K562 (cell line): Measurements from ENCODE around the gene TCFL5. TPM values are rescaled to one million over a fixed set of nuclear protein-coding genes. Genes with fewer than 3 reads are reported as not detected.

Source experiments
- CCNT2 ChIP-seq: IDR thresholded peaks from 2 replicates; pipeline ENCODE4 v1.6.1; 2011; ENCODE audit warnings: borderline replicate concordance, low read depth, mild to moderate bottlenecking, moderate library complexity, mixed read lengths, low read length; ENCODE audit not compliant: insufficient read length; ENCODE audit errors: extremely low read depth
- ERF ChIP-seq: fragments of 450-650 bp; formaldehyde crosslinking; IDR thresholded peaks from 2 replicates; pipeline ENCODE4 v1.4.0; 2020; ENCODE audit warnings: mild to moderate bottlenecking, mixed read lengths
- HDAC1 ChIP-seq, 2 experiments: fragments of 450-650 bp; IDR thresholded peaks; 2 replicates each; pipeline ENCODE4 v1.6.1; 2016 to 2017; ENCODE audit warnings: inconsistent platforms in 1 of 2, mild to moderate bottlenecking in 1 of 2, moderate library complexity in 1 of 2
- MIER1 ChIP-seq: fragments of 450-650 bp; IDR thresholded peaks from 2 replicates; pipeline ENCODE4 v1.6.1; 2016; ENCODE audit warnings: antibody characterized with exemption, mild to moderate bottlenecking, low read depth
- MXI1 ChIP-seq: IDR thresholded peaks from 2 replicates; pipeline ENCODE4 v1.6.1; 2011; ENCODE audit warnings: low read depth, mild to moderate bottlenecking, improper control_type of control experiment, low read length
- PCBP2 ChIP-seq: fragments of 200-400 bp; formaldehyde crosslinking; IDR thresholded peaks from 2 replicates; pipeline ENCODE4 v1.6.1; 2018; ENCODE audit warnings: low read length, low read depth, mild to moderate bottlenecking, moderate library complexity; ENCODE audit not compliant: poor library complexity, severe bottlenecking
- RB1 ChIP-seq: fragments of 450-650 bp; IDR thresholded peaks from 2 replicates; pipeline ENCODE4 v1.6.1; 2017; ENCODE audit warnings: low read depth, mild to moderate bottlenecking
- RBM25 ChIP-seq: fragments of 200-400 bp; formaldehyde crosslinking; IDR thresholded peaks from 2 replicates; pipeline ENCODE4 v1.6.1; 2018; ENCODE audit warnings: low read length, low read depth, moderate library complexity; ENCODE audit not compliant: severe bottlenecking
- SMAD4 ChIP-seq: fragments of 250-450 bp; sonication (Bioruptor Pico); conservative IDR thresholded peaks from 2 replicates; pipeline ENCODE4 v1.8.0; 2021; ENCODE audit warnings: inconsistent platforms, mild to moderate bottlenecking, moderate library complexity
- SUPT5H ChIP-seq: fragments of 450-650 bp; IDR thresholded peaks from 2 replicates; pipeline ENCODE4 v1.6.1; 2016
- TAF7 ChIP-seq: fragments of 450-650 bp; IDR thresholded peaks from 2 replicates; pipeline ENCODE4 v1.6.1; 2016; ENCODE audit warnings: missing genetic modification characterization, missing compliant biosample characterization
- TGIF2 ChIP-seq: sonication (generic); formaldehyde crosslinking; IDR thresholded peaks from 2 replicates; pipeline ENCODE4 v1.8.1; 2022; ENCODE audit warnings: mild to moderate bottlenecking, missing genetic modification reagents, moderate library complexity
- TRIM24 ChIP-seq, 2 experiments: fragments of 450-650 bp; IDR thresholded peaks; 2 replicates each; pipeline ENCODE4 v1.6.1; 2016
- XRCC3 ChIP-seq: fragments of 450-650 bp; IDR thresholded peaks from 2 replicates; pipeline ENCODE4 v1.6.1; 2017; ENCODE audit warnings: mild to moderate bottlenecking, moderate library complexity
- YY1 ChIP-seq, 3 experiments: IDR thresholded peaks; 2 replicates each; pipeline ENCODE4 v1.6.1; 2011; ENCODE audit warnings: low read length in 2 of 3, mild to moderate bottlenecking in 2 of 3, moderate library complexity in 2 of 3, borderline replicate concordance in 1 of 3, control low read depth in 1 of 3, low read depth in 1 of 3; ENCODE audit not compliant: insufficient read depth in 3 of 3, insufficient replicate concordance in 2 of 3, control insufficient read depth in 1 of 3, insufficient read length in 1 of 3; ENCODE audit errors: extremely low read depth in 1 of 3
- ZNF133 ChIP-seq: fragments of 250-450 bp; sonication (Bioruptor Pico); IDR thresholded peaks from 2 replicates; pipeline ENCODE4 v1.4.0; 2020; ENCODE audit warnings: mild to moderate bottlenecking
- polyA plus RNA-seq, 8 experiments: library from polyadenylated mRNA; depleted of rRNA in 4 of 8; stranded (reverse) in 5 of 8; unstranded in 3 of 8; fragments of >200 nt; fragmentation: Nextera tagmentation in 2 of 8; fragmentation: Illumina TruSeq in 1 of 8; extraction: Ambion mirVana in 2 of 8; extraction: Trizol in 1 of 8; gene quantifications; 2 replicates each; pipeline versions ENCODE4 v1.2.1 to v1.2.3, GENCODE V29; 2011 to 2014; ENCODE audit warnings: inconsistent platforms in 1 of 8, missing spikeins in 1 of 8
- total RNA-seq, 7 experiments: library from RNA; depleted of rRNA in 6 of 7; stranded (reverse); fragments of >200 nt in 6 of 7; fragmentation: Illumina TruSeq in 2 of 7; extraction: Trizol in 2 of 7; gene quantifications; 2 replicates each; pipeline versions ENCODE4 v1.2.1 to v1.2.3, GENCODE V29; 2011 to 2021; ENCODE audit warnings: low replicate concordance in 1 of 7
- TF ChIP-seq, protein P1 (sequence below): sonication (generic); formaldehyde crosslinking; IDR thresholded peaks from 2 replicates; pipeline ENCODE4 v1.8.0; 2022; ENCODE audit warnings: mild to moderate bottlenecking, missing genetic modification reagents
- TF ChIP-seq, protein P2 (sequence below), 2 experiments: fragments of 200-800 bp in 1 of 2; sonication (Bioruptor generic) in 1 of 2; sonication (generic) in 1 of 2; formaldehyde crosslinking in 1 of 2; IDR thresholded peaks in 1 of 2; conservative IDR thresholded peaks in 1 of 2; 2 replicates each; pipeline versions ENCODE4 v1.5.0 to v1.6.1; 2016 to 2020; ENCODE audit warnings: missing compliant biosample characterization in 1 of 2, missing genetic modification characterization in 1 of 2, missing genetic modification reagents in 1 of 2
- TF ChIP-seq, protein P3 (sequence below): fragments of 450-650 bp; IDR thresholded peaks from 2 replicates; pipeline ENCODE4 v1.6.1; 2017; ENCODE audit warnings: mild to moderate bottlenecking, moderate library complexity

The TCFL5 gene
- total and polyA plus RNA-seq, 9 of the 15 experiments (the other 6 are each of a cell fraction or from before 2014, with no cell fraction given) = 1.00 to 12.6 (median 9.1) TPM

DNA sequence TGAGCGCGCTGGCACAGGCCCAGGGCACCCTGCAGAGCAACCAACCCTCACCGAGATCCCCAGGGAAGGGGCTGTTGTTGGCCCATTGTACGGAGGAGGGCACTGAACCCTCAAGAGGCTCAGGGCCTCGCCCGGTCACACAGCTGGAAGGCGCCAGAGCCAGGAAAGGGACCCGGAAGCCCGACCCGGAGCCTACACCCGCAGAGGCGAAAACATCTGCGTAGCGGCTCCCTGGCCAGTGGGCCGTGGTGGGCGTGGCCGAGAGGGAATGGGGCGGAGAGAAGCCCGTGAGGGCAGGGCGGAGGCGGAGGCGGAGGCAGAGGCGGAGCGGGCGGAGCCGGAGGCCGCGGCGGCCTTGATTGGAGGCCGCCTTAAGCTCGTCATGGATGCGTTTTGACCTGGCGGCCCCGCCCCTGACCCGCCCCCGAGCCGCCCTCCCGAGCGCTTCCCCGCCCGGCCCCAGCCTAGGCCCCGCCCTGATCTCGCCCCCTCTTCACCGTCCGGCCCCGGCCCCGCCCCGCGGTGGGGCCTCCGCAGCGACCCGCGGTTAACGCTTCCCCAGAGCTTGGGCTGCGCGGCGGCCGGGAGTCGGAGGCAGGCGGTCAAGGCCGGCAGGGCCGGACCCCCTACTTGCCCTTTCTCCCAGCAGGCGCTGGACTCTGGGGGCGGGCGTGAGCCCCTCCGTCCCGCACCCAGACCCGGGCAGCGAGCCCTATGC lies 67.5 kb downstream of the TCFL5 start (continued):
- TF ChIP-seq PCBP2 (no peak), SMAD4 (CRISPR knock-in tag) (peak; percentile 23; the same call in 1 of the 2 replicates), SUPT5H (peak; percentile 92), RBM25 (peak; percentile 96), ERF (CRISPR knock-in tag) (0 out of 2 replicates have a peak, but pooled peaks have one; percentile 56), MIER1 (no peak), ZNF133 (CRISPR knock-in tag) (0 out of 2 replicates have a peak, but pooled peaks have one; percentile 6), TAF7 (tag) (0 out of 2 replicates have a peak, but pooled peaks have one; percentile 52), CCNT2 (peak; percentile 96), MXI1 (0 out of 2 replicates have a peak, but pooled peaks have one; percentile 40), YY1 (IDR thresholded peaks at IDR 0.05; ENCODE audit: borderline replicate concordance in 1 of 3, control insufficient read depth in 1 of 3, extremely low read depth in 1 of 3, insufficient read depth in 3 of 3, insufficient read length in 1 of 3, insufficient replicate concordance in 2 of 3, low read depth in 1 of 3, low read length in 2 of 3) (peak in 2 of 3 experiments; percentile 55 to 61), TRIM24 (IDR thresholded peaks at IDR 0.05) (no peak), RB1 (peak; percentile 52; the same call in 1 of the 2 replicates), HDAC1 (IDR thresholded peaks at IDR 0.05) (0 out of 4 replicates have a peak, but pooled peaks of 1 of the 2 experiments have one; percentile 8), XRCC3 (no peak), TGIF2 (CRISPR knock-in tag) (no peak)
- TF ChIP-seq, protein P1, sequence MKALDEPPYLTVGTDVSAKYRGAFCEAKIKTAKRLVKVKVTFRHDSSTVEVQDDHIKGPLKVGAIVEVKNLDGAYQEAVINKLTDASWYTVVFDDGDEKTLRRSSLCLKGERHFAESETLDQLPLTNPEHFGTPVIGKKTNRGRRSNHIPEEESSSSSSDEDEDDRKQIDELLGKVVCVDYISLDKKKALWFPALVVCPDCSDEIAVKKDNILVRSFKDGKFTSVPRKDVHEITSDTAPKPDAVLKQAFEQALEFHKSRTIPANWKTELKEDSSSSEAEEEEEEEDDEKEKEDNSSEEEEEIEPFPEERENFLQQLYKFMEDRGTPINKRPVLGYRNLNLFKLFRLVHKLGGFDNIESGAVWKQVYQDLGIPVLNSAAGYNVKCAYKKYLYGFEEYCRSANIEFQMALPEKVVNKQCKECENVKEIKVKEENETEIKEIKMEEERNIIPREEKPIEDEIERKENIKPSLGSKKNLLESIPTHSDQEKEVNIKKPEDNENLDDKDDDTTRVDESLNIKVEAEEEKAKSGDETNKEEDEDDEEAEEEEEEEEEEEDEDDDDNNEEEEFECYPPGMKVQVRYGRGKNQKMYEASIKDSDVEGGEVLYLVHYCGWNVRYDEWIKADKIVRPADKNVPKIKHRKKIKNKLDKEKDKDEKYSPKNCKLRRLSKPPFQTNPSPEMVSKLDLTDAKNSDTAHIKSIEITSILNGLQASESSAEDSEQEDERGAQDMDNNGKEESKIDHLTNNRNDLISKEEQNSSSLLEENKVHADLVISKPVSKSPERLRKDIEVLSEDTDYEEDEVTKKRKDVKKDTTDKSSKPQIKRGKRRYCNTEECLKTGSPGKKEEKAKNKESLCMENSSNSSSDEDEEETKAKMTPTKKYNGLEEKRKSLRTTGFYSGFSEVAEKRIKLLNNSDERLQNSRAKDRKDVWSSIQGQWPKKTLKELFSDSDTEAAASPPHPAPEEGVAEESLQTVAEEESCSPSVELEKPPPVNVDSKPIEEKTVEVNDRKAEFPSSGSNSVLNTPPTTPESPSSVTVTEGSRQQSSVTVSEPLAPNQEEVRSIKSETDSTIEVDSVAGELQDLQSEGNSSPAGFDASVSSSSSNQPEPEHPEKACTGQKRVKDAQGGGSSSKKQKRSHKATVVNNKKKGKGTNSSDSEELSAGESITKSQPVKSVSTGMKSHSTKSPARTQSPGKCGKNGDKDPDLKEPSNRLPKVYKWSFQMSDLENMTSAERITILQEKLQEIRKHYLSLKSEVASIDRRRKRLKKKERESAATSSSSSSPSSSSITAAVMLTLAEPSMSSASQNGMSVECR = peak; percentile 74
- TF ChIP-seq, protein P2, sequence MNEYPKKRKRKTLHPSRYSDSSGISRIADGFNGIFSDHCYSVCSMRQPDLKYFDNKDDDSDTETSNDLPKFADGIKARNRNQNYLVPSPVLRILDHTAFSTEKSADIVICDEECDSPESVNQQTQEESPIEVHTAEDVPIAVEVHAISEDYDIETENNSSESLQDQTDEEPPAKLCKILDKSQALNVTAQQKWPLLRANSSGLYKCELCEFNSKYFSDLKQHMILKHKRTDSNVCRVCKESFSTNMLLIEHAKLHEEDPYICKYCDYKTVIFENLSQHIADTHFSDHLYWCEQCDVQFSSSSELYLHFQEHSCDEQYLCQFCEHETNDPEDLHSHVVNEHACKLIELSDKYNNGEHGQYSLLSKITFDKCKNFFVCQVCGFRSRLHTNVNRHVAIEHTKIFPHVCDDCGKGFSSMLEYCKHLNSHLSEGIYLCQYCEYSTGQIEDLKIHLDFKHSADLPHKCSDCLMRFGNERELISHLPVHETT (CRISPR knock-in tag; conservative IDR thresholded peaks at IDR 0.05 in 1 of 2, IDR thresholded peaks at IDR 0.05 in 1 of 2) = 0 out of 4 replicates have a peak, but pooled peaks of 1 of the 2 experiments have one; percentile 13
- TF ChIP-seq, protein P3, sequence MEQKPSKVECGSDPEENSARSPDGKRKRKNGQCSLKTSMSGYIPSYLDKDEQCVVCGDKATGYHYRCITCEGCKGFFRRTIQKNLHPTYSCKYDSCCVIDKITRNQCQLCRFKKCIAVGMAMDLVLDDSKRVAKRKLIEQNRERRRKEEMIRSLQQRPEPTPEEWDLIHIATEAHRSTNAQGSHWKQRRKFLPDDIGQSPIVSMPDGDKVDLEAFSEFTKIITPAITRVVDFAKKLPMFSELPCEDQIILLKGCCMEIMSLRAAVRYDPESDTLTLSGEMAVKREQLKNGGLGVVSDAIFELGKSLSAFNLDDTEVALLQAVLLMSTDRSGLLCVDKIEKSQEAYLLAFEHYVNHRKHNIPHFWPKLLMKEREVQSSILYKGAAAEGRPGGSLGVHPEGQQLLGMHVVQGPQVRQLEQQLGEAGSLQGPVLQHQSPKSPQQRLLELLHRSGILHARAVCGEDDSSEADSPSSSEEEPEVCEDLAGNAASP = no peak
